ENCODE measurements around the gene TBC1D3I. TPM values are rescaled to one million over a fixed set of nuclear protein-coding genes. Genes with fewer than 3 reads are reported as not detected.

TBC1D3I gene
- under 0.01 TPM in 1 of 2 replicates, not detected in the other for total RNA-seq

DNA sequence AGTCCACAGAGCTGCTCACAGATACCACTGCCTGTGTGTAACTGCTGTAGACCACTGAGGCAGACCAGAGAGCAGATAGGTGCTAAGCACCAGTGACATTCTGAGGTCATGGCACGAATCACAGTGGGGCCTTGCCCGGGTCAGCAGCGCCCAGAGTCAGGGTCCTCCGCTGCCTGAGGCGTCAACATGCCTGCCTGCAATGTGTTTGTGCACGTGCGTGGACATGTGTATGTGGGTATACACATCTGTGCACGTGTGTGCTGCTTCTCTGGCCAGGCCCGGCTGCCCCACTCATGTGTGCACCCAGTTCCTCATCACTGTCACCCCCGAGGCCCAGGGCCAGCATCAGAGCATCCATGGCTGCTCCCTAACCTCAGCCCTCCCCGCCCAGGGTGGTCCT lies at the start of gene TBC1D3I:
TBC1D3I (minus strand) TSS at position 101 of the 400 bp plus-strand sequence. CDS start 1,585 bp downstream, outside the sequence.

DNA sequence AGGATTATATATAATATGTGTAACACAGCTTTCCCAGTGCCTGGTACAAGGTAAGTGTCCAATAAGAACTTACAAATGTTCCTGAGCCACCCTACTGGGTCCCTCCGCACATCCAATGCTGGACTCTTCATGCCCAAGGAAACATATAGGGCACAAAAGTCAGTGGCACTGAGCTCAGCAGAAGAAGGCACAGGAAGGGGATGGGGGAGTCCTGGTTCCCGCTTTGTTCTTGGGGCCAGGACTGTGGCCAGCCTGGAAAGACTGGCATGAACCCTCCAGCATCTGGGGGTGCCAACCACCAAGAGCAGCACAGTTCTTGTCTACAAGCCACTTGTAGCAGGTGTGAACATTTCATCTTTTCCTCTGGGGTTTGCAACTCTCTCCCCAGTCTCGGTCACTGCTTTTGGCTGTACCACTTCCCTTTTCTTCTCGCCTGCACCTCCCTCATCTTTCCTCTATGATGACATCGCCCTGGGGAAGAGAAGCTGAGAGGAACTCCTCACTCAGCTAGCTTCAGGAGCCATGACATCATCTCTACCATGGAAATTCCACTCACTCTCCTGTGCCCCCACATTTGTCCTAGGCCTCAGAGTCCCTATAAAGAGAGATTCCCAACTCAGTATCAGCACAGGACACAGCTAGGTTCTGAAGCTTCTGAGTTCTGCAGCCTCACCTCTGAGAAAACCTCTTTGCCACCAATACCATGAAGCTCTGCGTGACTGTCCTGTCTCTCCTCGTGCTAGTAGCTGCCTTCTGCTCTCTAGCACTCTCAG lies 53.7 kb downstream of the TBC1D3I start, which contains the start of gene CCL4L2:
CCL4L2 (plus strand) TSS at position 625 of the 773 bp plus-strand sequence.

Other genes starting within 250 kb of the TBC1D3I start
- gene CCL23, start 246.6 kb downstream of the TBC1D3I start, total RNA-seq = not detected in 2 replicates
- gene CCL18, start 200.3 kb downstream of the TBC1D3I start, total RNA-seq = not detected in 2 replicates
- not detected in 2 replicates for gene CCL3, start 174.4 kb downstream of the TBC1D3I start, total RNA-seq
- not detected in 2 replicates for gene CCL4, start 160.7 kb downstream of the TBC1D3I start, total RNA-seq
- gene TBC1D3B, start 87.9 kb downstream of the TBC1D3I start, total RNA-seq = not detected in 2 replicates
- not detected in 2 replicates for gene CCL3L1, start 67.8 kb downstream of the TBC1D3I start, total RNA-seq
- 0.59 TPM in 1 of 2 replicates, not detected in the other for gene CCL4L2, start 53.5 kb downstream of the TBC1D3I start, total RNA-seq
- gene TBC1D3G, start 59.3 kb upstream of the TBC1D3I start, total RNA-seq = not detected in 2 replicates
- not detected in 2 replicates for gene TBC1D3H, start 123.9 kb upstream of the TBC1D3I start, total RNA-seq
- 34.6 and 36.8 TPM in 2 replicates for gene ZNHIT3, start 222.1 kb upstream of the TBC1D3I start, total RNA-seq

All from bronchus fibroblast of lung (primary cell).